B cell (primary cell): ENCODE measurements around the gene DNAH8. TPM values are rescaled to one million over a fixed set of nuclear protein-coding genes. Genes with fewer than 3 reads are reported as not detected.

Experiments
- ATAC-seq: fragments of 200-7000 bp; cut with Tn5 transposase; one replicate; pipeline ENCODE4 v1.10.0; 2021; ENCODE audit warnings: low read depth, mild to moderate bottlenecking, moderate number of reproducible peaks, moderate library complexity
- CTCF ChIA-PET: fragments of 350-600 bp; sonication (Branson Sonifier 250); formaldehyde crosslinking; loops from one replicate; lab custom pipeline; 2021; ENCODE audit warnings: antibody characterized with exemption, inconsistent platforms; lab: Charles Lee
- POLR2A ChIA-PET: fragments of 350-600 bp; sonication (Branson Sonifier 250); formaldehyde crosslinking; loops from one replicate; lab custom pipeline; 2021; ENCODE audit warnings: antibody characterized with exemption; lab: Charles Lee
- DNase-seq: peaks from one replicate; pipeline ENCODE4 v3.0.0; 2013
- H2AFZ ChIP-seq: 2 replicates; pipeline ENCODE4 v1.6.1; 2012; ENCODE audit warnings: mild to moderate bottlenecking, low read depth, low read length; ENCODE audit not compliant: insufficient read depth, poor library complexity, severe bottlenecking
- H3K27ac ChIP-seq, 2 donors: 1 replicate in 1 of 2; 2 replicates in 1 of 2; pipeline ENCODE4 v1.5.1; 2012 to 2013; ENCODE audit warnings: low read length in 2 of 2, mild to moderate bottlenecking in 2 of 2, moderate library complexity in 1 of 2
- H3K27me3 ChIP-seq, 4 experiments: fragments of 200-600 bp in 1 of 4; sonication (generic) in 1 of 4; replicated peaks in 1 of 4; 1 replicate in 2 of 4; 2 replicates in 2 of 4; pipeline versions ENCODE4 v1.6.1 to v1.7.0; 2013 to 2016; ENCODE audit warnings: low read length in 3 of 4, mild to moderate bottlenecking in 2 of 4, mixed read lengths in 1 of 4, moderate library complexity in 1 of 4; ENCODE audit not compliant: insufficient read depth in 4 of 4, control insufficient read depth in 3 of 4; ENCODE audit errors: control extremely low read depth in 1 of 4
- H3K36me3 ChIP-seq, 2 experiments: replicated peaks in 1 of 2; 1 replicate in 1 of 2; 2 replicates in 1 of 2; pipeline versions ENCODE4 v1.6.1 to v1.7.1; 2013; ENCODE audit warnings: low read length in 1 of 2; ENCODE audit not compliant: insufficient read depth in 2 of 2, control insufficient read depth in 1 of 2; ENCODE audit errors: control extremely low read depth in 1 of 2, extremely low read depth in 1 of 2
- H3K4me1 ChIP-seq, 2 donors: fragments of 200-600 bp in 1 of 2; sonication (generic) in 1 of 2; 1 replicate in 1 of 2; 2 replicates in 1 of 2; pipeline versions ENCODE4 v1.5.1 to v1.6.1; 2013 to 2017; ENCODE audit warnings: low read length in 2 of 2; ENCODE audit not compliant: control insufficient read depth in 2 of 2, insufficient read depth in 2 of 2
- H3K4me2 ChIP-seq: replicated peaks from 2 replicates; pipeline ENCODE3; 2012; ENCODE audit warnings: mild to moderate bottlenecking, low read depth, low read length; ENCODE audit not compliant: poor library complexity, severe bottlenecking
- H3K4me3 ChIP-seq, 5 experiments: fragments of 200-600 bp in 1 of 5; sonication (generic) in 1 of 5; 1 replicate in 3 of 5; 2 replicates in 2 of 5; pipeline versions ENCODE4 v1.5.1 to v1.7.0; 2011 to 2016; ENCODE audit warnings: low read length in 4 of 5, mild to moderate bottlenecking in 4 of 5, low read depth in 2 of 5, control low read depth in 1 of 5, moderate library complexity in 1 of 5; ENCODE audit not compliant: insufficient read depth in 1 of 5; ENCODE audit errors: control extremely low read depth in 1 of 5, extremely low read depth in 1 of 5
- H3K79me2 ChIP-seq: fragments of 200-600 bp; sonication (generic); one replicate; pipeline ENCODE4 v1.6.0; 2016; ENCODE audit warnings: low read length; ENCODE audit not compliant: control insufficient read depth, insufficient read depth
- H3K9ac ChIP-seq: fragments of 200-600 bp; sonication (generic); 2 replicates; pipeline ENCODE4 v1.6.1; 2017; ENCODE audit warnings: mild to moderate bottlenecking, low read length, moderate library complexity
- H3K9me3 ChIP-seq, 3 donors: one replicate each; pipeline versions ENCODE4 v1.6.1 to v1.7.1; 2013; ENCODE audit warnings: low read length in 2 of 3; ENCODE audit not compliant: control insufficient read depth in 2 of 3, insufficient read depth in 1 of 3; ENCODE audit errors: control extremely low read depth in 1 of 3
- H4K20me1 ChIP-seq: 2 replicates; pipeline ENCODE4 v1.6.0; 2012; ENCODE audit warnings: mild to moderate bottlenecking, low read length; ENCODE audit not compliant: insufficient read depth, control insufficient read depth, poor library complexity, severe bottlenecking
- H3K27ac Mint-ChIP-seq: one replicate; pipeline ENCODE4 v1.8.0; 2021; ENCODE audit warnings: mixed read lengths
- H3K27me3 Mint-ChIP-seq: one replicate; pipeline ENCODE4 v1.8.0; 2021; ENCODE audit warnings: mixed read lengths
- H3K4me1 Mint-ChIP-seq: one replicate; pipeline ENCODE4 v1.8.0; 2021; ENCODE audit warnings: mixed read lengths
- H3K4me3 Mint-ChIP-seq: one replicate; pipeline ENCODE4 v1.8.0; 2021; ENCODE audit warnings: mixed read lengths
- H3K9me3 Mint-ChIP-seq: one replicate; pipeline ENCODE4 v1.8.0; 2022; ENCODE audit warnings: mixed read lengths; ENCODE audit not compliant: insufficient read depth
- EZH2 ChIP-seq: IDR thresholded peaks from 2 replicates; pipeline ENCODE4 v1.6.1; 2012; ENCODE audit warnings: borderline replicate concordance, low read depth, mild to moderate bottlenecking, moderate library complexity, low read length; ENCODE audit not compliant: insufficient read depth, poor library complexity, severe bottlenecking
- WGBS: methylation state at CpG from one replicate; pipeline ENCODE4 v1.1.5; 2013; ENCODE audit warnings: missing lambda C conversion rate; ENCODE audit not compliant: insufficient coverage; 5-methylcytosine and 5-hydroxymethylcytosine counted together
- intact Hi-C: fragments of 100-400 bp; cut with micrococcal nuclease; formaldehyde crosslinking; loops from one replicate; pipeline ENCODE4 v1.10.0; 2022
- polyA plus RNA-seq: library from polyadenylated mRNA; depleted of rRNA; stranded (reverse); fragments of >200 nt; gene quantifications from 2 replicates; pipeline ENCODE4 v1.2.3, GENCODE V29; 2012
- total RNA-seq, 2 donors: library from RNA; stranded (reverse); fragments of 120-200 nt in 1 of 2; gene quantifications; 1 replicate in 1 of 2; 2 replicates in 1 of 2; pipeline versions ENCODE4 v1.2.3 to v1.2.4, GENCODE V29; 2013 to 2022
- TF ChIP-seq, protein P1 (sequence below): fragments of 200-600 bp; IDR thresholded peaks from one replicate; pipeline ENCODE4 v1.8.0; 2022; ENCODE audit warnings: antibody characterized with exemption, mild to moderate bottlenecking

Gene DNAH8
- total and polyA plus RNA-seq, 2 donors (not counting 1 experiment from before 2014, with no cell fraction given): 0.69 to 1.1 TPM

DNA sequence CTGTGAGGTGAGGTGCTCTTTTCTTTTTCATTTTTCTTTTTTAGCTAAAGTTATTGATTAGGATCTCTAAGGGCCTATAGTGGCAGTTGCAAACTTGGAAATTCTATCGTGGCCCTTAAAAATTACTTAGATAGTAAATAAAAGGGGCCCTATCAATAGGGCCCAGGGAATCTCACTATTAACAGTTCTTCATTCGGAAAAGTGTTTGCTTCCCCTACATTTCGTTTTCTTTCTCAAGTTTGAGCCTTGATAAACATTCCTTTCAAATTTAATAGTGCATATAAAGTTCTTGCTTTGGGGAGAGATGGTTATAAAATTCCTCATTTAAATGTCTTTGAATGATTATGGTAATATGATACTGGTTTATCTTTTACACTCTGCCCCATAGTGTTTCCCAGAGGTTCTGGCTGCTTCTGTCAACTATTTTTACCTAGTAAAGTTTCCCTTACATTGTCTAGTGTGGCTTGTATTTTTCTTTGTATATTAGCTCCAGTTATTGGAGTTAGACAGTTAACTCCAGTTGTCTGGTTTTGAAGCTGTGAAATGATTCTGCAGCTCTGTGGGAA is 263.1 kb downstream of the DNAH8 start:
- no peaks in the 10 kb centered on the region for H3K4me1 ChIP-seq
- Mint-ChIP-seq H3K27ac (no peak overlapping the region), H3K9me3 (no peaks in the 10 kb centered on the region), H3K4me1 (no peaks in the 10 kb centered on the region), H3K27me3 (peaks cover 15% of the 10 kb centered on the region), H3K4me3 (no peak overlapping the region)
- peaks cover 0 to 6% (median 0%) of the 10 kb centered on the region in 4 experiments for H3K27me3 ChIP-seq
- ATAC-seq: no peak
- no peaks in the 10 kb centered on the region for H4K20me1 ChIP-seq
- H3K4me3 ChIP-seq: no peak overlapping the region
- H3K36me3 ChIP-seq: no peaks in the 10 kb centered on the region
- no peak overlapping the region for H3K4me2 ChIP-seq
- H3K79me2 ChIP-seq: no peaks in the 10 kb centered on the region
- TF ChIP-seq EZH2: no peak
- TF ChIP-seq, protein P1, sequence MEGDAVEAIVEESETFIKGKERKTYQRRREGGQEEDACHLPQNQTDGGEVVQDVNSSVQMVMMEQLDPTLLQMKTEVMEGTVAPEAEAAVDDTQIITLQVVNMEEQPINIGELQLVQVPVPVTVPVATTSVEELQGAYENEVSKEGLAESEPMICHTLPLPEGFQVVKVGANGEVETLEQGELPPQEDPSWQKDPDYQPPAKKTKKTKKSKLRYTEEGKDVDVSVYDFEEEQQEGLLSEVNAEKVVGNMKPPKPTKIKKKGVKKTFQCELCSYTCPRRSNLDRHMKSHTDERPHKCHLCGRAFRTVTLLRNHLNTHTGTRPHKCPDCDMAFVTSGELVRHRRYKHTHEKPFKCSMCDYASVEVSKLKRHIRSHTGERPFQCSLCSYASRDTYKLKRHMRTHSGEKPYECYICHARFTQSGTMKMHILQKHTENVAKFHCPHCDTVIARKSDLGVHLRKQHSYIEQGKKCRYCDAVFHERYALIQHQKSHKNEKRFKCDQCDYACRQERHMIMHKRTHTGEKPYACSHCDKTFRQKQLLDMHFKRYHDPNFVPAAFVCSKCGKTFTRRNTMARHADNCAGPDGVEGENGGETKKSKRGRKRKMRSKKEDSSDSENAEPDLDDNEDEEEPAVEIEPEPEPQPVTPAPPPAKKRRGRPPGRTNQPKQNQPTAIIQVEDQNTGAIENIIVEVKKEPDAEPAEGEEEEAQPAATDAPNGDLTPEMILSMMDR: no peak
- CTCF ChIA-PET: no interaction called here
- WGBS: no CpG with 5 or more reads among the region's 3 CpGs
- DNase-seq: no peak
- POLR2A ChIA-PET: no interaction called here
- no peaks in the 10 kb centered on the region for H3K9me3 ChIP-seq
- no peak overlapping the region for H3K9ac ChIP-seq
- no peak overlapping the region for H3K27ac ChIP-seq
- H2AFZ ChIP-seq: no peak overlapping the region
- intact Hi-C loops: no loop called here

DNA sequence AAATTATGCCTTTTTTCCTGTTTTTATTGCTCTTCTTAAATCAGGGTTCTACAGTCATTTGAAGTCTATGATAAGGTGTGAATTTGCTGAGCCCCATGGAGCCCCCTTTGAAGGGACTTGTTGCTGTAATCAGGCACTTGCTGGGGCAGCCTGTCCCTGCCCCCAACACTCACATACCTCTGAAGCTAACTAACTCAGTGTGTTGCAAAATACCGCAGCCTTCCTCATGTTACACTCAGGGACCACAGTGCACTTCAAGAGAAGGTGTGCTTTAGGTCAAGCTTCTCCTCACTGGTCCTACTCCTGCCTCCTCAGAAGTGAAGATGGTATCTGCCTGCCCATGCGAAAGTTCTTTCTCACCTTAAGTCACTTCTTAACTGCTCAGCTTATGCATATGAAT is 267.4 kb downstream of the DNAH8 start:
- no peaks in the 10 kb centered on the region for H3K9me3 Mint-ChIP-seq
- Histone ChIP-seq H3K36me3 (no peaks in the 10 kb centered on the region), H3K4me2 (no peak overlapping the region), H3K9ac (no peak overlapping the region), H3K4me3 (no peak overlapping the region), H3K27me3 (peaks cover 0 to 9% (median 0%) of the 10 kb centered on the region in 4 experiments), H4K20me1 (no peaks in the 10 kb centered on the region), H3K27ac (no peak overlapping the region), H3K79me2 (no peaks in the 10 kb centered on the region), H3K4me1 (no peaks in the 10 kb centered on the region), H3K9me3 (no peaks in the 10 kb centered on the region), H2AFZ (no peak overlapping the region)
- no peak overlapping the region for H3K27ac Mint-ChIP-seq
- ChIA-PET CTCF (no interaction called here), POLR2A (no interaction called here)
- ATAC-seq (no peak), DNase-seq (no peak)
- no peak overlapping the region for H3K4me3 Mint-ChIP-seq
- H3K4me1 Mint-ChIP-seq: no peaks in the 10 kb centered on the region
- peaks cover 12% of the 10 kb centered on the region for H3K27me3 Mint-ChIP-seq
- 64% methylated on average over 1 of the region's 2 CpGs for WGBS
- TF ChIP-seq, protein P1: no peak
- no peak for TF ChIP-seq EZH2
- intact Hi-C loops: no loop called here
